A549 (cell line): Measurements from ENCODE around the gene MAD1L1.
"Not testable (repeated sequence)": the region's sequence is repeated elsewhere in the genome, so short reads cannot be mapped to it uniquely, and the experiment has no call there.

ENCODE experiments used
- BCL3 ChIP-seq: fragments of >200 bp; sonication (Bioruptor Twin); formaldehyde crosslinking; IDR thresholded peaks from 3 replicates; pipeline ENCODE4 v1.6.1; 2016
- KDM1A ChIP-seq: fragments of 200-600 bp; sonication (generic); IDR thresholded peaks from 2 replicates; pipeline ENCODE4 v1.6.1; 2016; ENCODE audit warnings: low read depth, mild to moderate bottlenecking
- POLR2A ChIP-seq: IDR thresholded peaks from 2 replicates; pipeline ENCODE4 v1.6.1; 2012; ENCODE audit warnings: mild to moderate bottlenecking, low read length
- ZFP36 ChIP-seq: fragments of 450-650 bp; IDR thresholded peaks from 2 replicates; pipeline ENCODE4 v1.6.1; 2014; ENCODE audit warnings: borderline replicate concordance; ENCODE audit not compliant: partially characterized antibody
- TF ChIP-seq, protein P1 (sequence below): fragments of >200 bp; sonication (Bioruptor Twin); formaldehyde crosslinking; IDR thresholded peaks from 3 replicates; pipeline ENCODE4 v1.5.1; 2016

- not testable (repeated sequence) for TF ChIP-seq KDM1A, BCL3, ZFP36, POLR2A
- TF ChIP-seq, protein P1, sequence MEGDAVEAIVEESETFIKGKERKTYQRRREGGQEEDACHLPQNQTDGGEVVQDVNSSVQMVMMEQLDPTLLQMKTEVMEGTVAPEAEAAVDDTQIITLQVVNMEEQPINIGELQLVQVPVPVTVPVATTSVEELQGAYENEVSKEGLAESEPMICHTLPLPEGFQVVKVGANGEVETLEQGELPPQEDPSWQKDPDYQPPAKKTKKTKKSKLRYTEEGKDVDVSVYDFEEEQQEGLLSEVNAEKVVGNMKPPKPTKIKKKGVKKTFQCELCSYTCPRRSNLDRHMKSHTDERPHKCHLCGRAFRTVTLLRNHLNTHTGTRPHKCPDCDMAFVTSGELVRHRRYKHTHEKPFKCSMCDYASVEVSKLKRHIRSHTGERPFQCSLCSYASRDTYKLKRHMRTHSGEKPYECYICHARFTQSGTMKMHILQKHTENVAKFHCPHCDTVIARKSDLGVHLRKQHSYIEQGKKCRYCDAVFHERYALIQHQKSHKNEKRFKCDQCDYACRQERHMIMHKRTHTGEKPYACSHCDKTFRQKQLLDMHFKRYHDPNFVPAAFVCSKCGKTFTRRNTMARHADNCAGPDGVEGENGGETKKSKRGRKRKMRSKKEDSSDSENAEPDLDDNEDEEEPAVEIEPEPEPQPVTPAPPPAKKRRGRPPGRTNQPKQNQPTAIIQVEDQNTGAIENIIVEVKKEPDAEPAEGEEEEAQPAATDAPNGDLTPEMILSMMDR = not testable (repeated sequence)
Observed at GRCh38 chr7:1929349-1929925, 303.3 kb downstream of the MAD1L1 start.
